ENCODE measurements around the gene TF. TPM values are rescaled to one million over a fixed set of nuclear protein-coding genes. Genes with fewer than 3 reads are reported as not detected.

Gene TF
- total and polyA plus RNA-seq, 10 of the 15 experiments (the other 5 are each of a cell fraction or from before 2014, with no cell fraction given) = under 0.01 to 8.9 (median 0.05) TPM; not detected in 1

GRCh38 chr3:133767607-133768006, 21.4 kb downstream of the TF start:
- intact Hi-C loops (cut with micrococcal nuclease; ENCODE audit: unreplicated experiment) = no loop called here
- Histone ChIP-seq H3K79me2 (ENCODE audit: control insufficient read depth, insufficient read depth, low read length) (no peaks in the 10 kb centered on the region), H3K4me1 (ENCODE audit: control insufficient read depth, insufficient read depth, low read length) (no peaks in the 10 kb centered on the region), H3K27me3 (replicated peaks in 1 of 2; ENCODE audit: control insufficient read depth in 2 of 2, insufficient read depth in 2 of 2, low read length in 1 of 2) (peaks cover 2 to 9% of the 10 kb centered on the region in 2 experiments; a peak in 2 of 4 replicates), H3K9ac (ENCODE audit: control insufficient read depth, insufficient read depth, low read length) (no peak overlapping the region), H2AFZ (ENCODE audit: control insufficient read depth, low read depth, low read length) (no peak overlapping the region), H3K27ac (ENCODE audit: control insufficient read depth, insufficient read depth) (no peak overlapping the region), H4K20me1 (ENCODE audit: control insufficient read depth, insufficient read depth) (no peaks in the 10 kb centered on the region), H3K36me3 (ENCODE audit: control insufficient read depth in 2 of 2, insufficient read depth in 2 of 2, low read length in 1 of 2) (no peaks in the 10 kb centered on the region), H3K9me3 (replicated peaks; ENCODE audit: control insufficient read depth, insufficient read depth, low read length) (no peaks in the 10 kb centered on the region), H3K4me2 (ENCODE audit: control insufficient read depth, insufficient read depth) (no peak overlapping the region), H3K4me3 (no peak overlapping the region)
- ATAC-seq (no peak), DNase-seq (ENCODE audit: low read depth, low spot score) (no peak), FAIRE-seq (no peak)
- BruUV-seq (replicated peaks) = no TSS peak
- ChIA-PET SMC1A (ENCODE audit: uncharacterized antibody, unreplicated experiment) (no interaction called here), RAD21 (ENCODE audit: unreplicated experiment) (no interaction called here), POLR2A (no interaction called here), CTCF (interaction anchor here (1.0 kb wide), 1 partner anchor 8 kb away, joined by 4 read pairs; no protein-coding TSS in a partner anchor)
- 88% methylated on average over 1 of the region's 1 CpG for WGBS (ENCODE audit: insufficient coverage, insufficient replicate concordance, low lambda C conversion rate, missing lambda C conversion rate)
- TF ChIP-seq RBBP5 (conservative IDR thresholded peaks at IDR 0.05) = no peak
- TF ChIP-seq ATF7 (IDR thresholded peaks at IDR 0.05; ENCODE audit: low read depth) = 0 out of 2 replicates have a peak, but pooled peaks have one; percentile 20
- TF ChIP-seq HDAC6 (IDR thresholded peaks at IDR 0.05; ENCODE audit: unreplicated experiment) = no peak
- in situ Hi-C loops (cut with MboI) = no loop called here

GRCh38 chr3:133769536-133769935, 23.3 kb downstream of the TF start:
- RAD21 ChIA-PET (ENCODE audit: unreplicated experiment) = no interaction called here
- H3K9ac ChIP-seq (ENCODE audit: control insufficient read depth, insufficient read depth, low read length) = no peak overlapping the region
- WGBS (ENCODE audit: insufficient coverage, insufficient replicate concordance, low lambda C conversion rate, missing lambda C conversion rate) = 8% methylated on average over 3 of the region's 3 CpGs
- POLR2A ChIA-PET = no interaction called here
- no peak for ATAC-seq
- no peaks in the 10 kb centered on the region for H4K20me1 ChIP-seq (ENCODE audit: control insufficient read depth, insufficient read depth)
- SMC1A ChIA-PET (ENCODE audit: uncharacterized antibody, unreplicated experiment) = no interaction called here
- intact Hi-C loops (cut with micrococcal nuclease; ENCODE audit: unreplicated experiment) = no loop called here
- H3K4me3 ChIP-seq = no peak overlapping the region
- no peaks in the 10 kb centered on the region for H3K9me3 ChIP-seq (replicated peaks; ENCODE audit: control insufficient read depth, insufficient read depth, low read length)
- DNase-seq (ENCODE audit: low read depth, low spot score) = no peak
- no peak for FAIRE-seq
- in situ Hi-C loops (cut with MboI) = no loop called here
- no TSS peak for BruUV-seq (replicated peaks)
- no peaks in the 10 kb centered on the region for H3K36me3 ChIP-seq (ENCODE audit: control insufficient read depth in 2 of 2, insufficient read depth in 2 of 2, low read length in 1 of 2)
- no peak overlapping the region for H2AFZ ChIP-seq (ENCODE audit: control insufficient read depth, low read depth, low read length)
- H3K27ac ChIP-seq (ENCODE audit: control insufficient read depth, insufficient read depth) = no peak overlapping the region
- TF ChIP-seq TCF12 (IDR thresholded peaks at IDR 0.05; ENCODE audit: low read depth, low read length) (no peak), HDAC2 (IDR thresholded peaks at IDR 0.05) (no peak)
- no peaks in the 10 kb centered on the region for H3K79me2 ChIP-seq (ENCODE audit: control insufficient read depth, insufficient read depth, low read length)
- CTCF ChIA-PET = no interaction called here
- no peaks in the 10 kb centered on the region for H3K4me1 ChIP-seq (ENCODE audit: control insufficient read depth, insufficient read depth, low read length)
- H3K27me3 ChIP-seq (replicated peaks in 1 of 2; ENCODE audit: control insufficient read depth in 2 of 2, insufficient read depth in 2 of 2, low read length in 1 of 2) = peaks cover 2 to 8% of the 10 kb centered on the region in 2 experiments; a peak in 2 of 4 replicates
- no peak overlapping the region for H3K4me2 ChIP-seq (ENCODE audit: control insufficient read depth, insufficient read depth)

Data from GM12878 (cell line).